Tibial nerve (tissue), 4 donors: ENCODE measurements around the gene MMP19. TPM values are rescaled to one million over a fixed set of nuclear protein-coding genes. Genes with fewer than 3 reads are reported as not detected.

ENCODE experiments used
- DNase-seq, 2 donors: peaks; one replicate each; pipeline ENCODE4 v3.0.0-alpha.2; 2019; ENCODE audit warnings: low spot score in 2 of 2
- H3K27ac ChIP-seq, 4 donors: fragments of 200-600 bp; sonication (generic) in 3 of 4; one replicate each; pipeline ENCODE4 v1.5.1; 2017 to 2019; ENCODE audit warnings: mild to moderate bottlenecking in 1 of 4
- H3K27me3 ChIP-seq, 2 donors: fragments of 200-600 bp; sonication (generic) in 1 of 2; one replicate each; pipeline versions ENCODE4 v1.5.1 to v1.6.0; 2017 to 2019
- H3K36me3 ChIP-seq, 3 donors: fragments of 200-600 bp; sonication (generic); one replicate each; pipeline ENCODE4 v1.5.1; 2018 to 2019
- H3K4me1 ChIP-seq, 4 donors: fragments of 200-600 bp; sonication (generic) in 3 of 4; one replicate each; pipeline ENCODE4 v1.5.1; 2017 to 2019
- H3K4me3 ChIP-seq, 4 donors: fragments of 200-600 bp; sonication (generic) in 3 of 4; one replicate each; pipeline ENCODE4 v1.5.1; 2017 to 2019; ENCODE audit warnings: mild to moderate bottlenecking in 1 of 4, moderate library complexity in 1 of 4
- H3K9me3 ChIP-seq, 4 donors: fragments of 200-600 bp; sonication (generic) in 3 of 4; one replicate each; pipeline ENCODE4 v1.5.1; 2017 to 2019
- CTCF ChIP-seq, 5 experiments: fragments of 200-600 bp in 3 of 5; fragments of 450-650 bp in 2 of 5; sonication (generic) in 3 of 5; IDR thresholded peaks; one replicate each; pipeline ENCODE4 v1.5.1; 2016 to 2019; ENCODE audit warnings: antibody characterized with exemption in 5 of 5, mild to moderate bottlenecking in 3 of 5, moderate library complexity in 2 of 5
- EP300 ChIP-seq, 2 donors: sonication (generic); formaldehyde crosslinking; IDR thresholded peaks; one replicate each; pipeline ENCODE4 v1.6.1; 2017; ENCODE audit warnings: antibody characterized with exemption in 2 of 2, mild to moderate bottlenecking in 1 of 2
- POLR2A ChIP-seq, 2 donors: fragments of 450-650 bp; IDR thresholded peaks; one replicate each; pipeline ENCODE4 v1.6.1; 2017; ENCODE audit warnings: antibody characterized with exemption in 2 of 2, mild to moderate bottlenecking in 2 of 2, moderate library complexity in 2 of 2
- WGBS, 2 donors: methylation state at CpG; one replicate each; pipeline ENCODE4 v1.1.5; 2018; 5-methylcytosine and 5-hydroxymethylcytosine counted together
- total RNA-seq, 4 donors: library from RNA; depleted of rRNA; stranded (reverse); fragments of >200 nt; gene quantifications; one replicate each; pipeline ENCODE4 v1.1.0, GENCODE V29; 2016

Gene MMP19
- total RNA-seq, 4 donors from 2014 or later: 3.1 to 35.1 (median 5.6) TPM

- peaks cover 0 to 62% (median 33%) of the 10 kb centered on the region in 4 donors for H3K4me1 ChIP-seq
- peak overlapping the region; percentile 86 to 99 (median 96) for H3K27ac ChIP-seq
- TF ChIP-seq EP300 (IDR thresholded peaks at IDR 0.05) (peak; percentile 98 to 99), CTCF (IDR thresholded peaks at IDR 0.05) (no peak), POLR2A (IDR thresholded peaks at IDR 0.05) (peak; percentile 52 to 60)
- no peaks in the 10 kb centered on the region for H3K36me3 ChIP-seq
- WGBS, 2 donors: 11 to 12% methylated on average over 6 of the region's 6 CpGs
- peak overlapping the region in 3 of 4 donors; percentile 4 to 27 (median 20) for H3K4me3 ChIP-seq
- H3K27me3 ChIP-seq: no peaks in the 10 kb centered on the region
- DNase-seq: peak; percentile 87 to 94
- H3K9me3 ChIP-seq: no peaks in the 10 kb centered on the region
Measured at GRCh38 chr12:55847603-55848291, 5.0 kb upstream of the MMP19 start.

GRCh38 chr12:55847033-55847432 lies 4.3 kb upstream of the MMP19 start:
- Histone ChIP-seq H3K36me3 (no peaks in the 10 kb centered on the region), H3K4me1 (peaks cover 0 to 65% (median 33%) of the 10 kb centered on the region in 4 donors), H3K27me3 (no peaks in the 10 kb centered on the region), H3K4me3 (peak overlapping the region in 1 of 4 donors; percentile 16), H3K27ac (peak overlapping the region; percentile 86 to 99 (median 96)), H3K9me3 (no peaks in the 10 kb centered on the region)
- TF ChIP-seq POLR2A (IDR thresholded peaks at IDR 0.05): no peak
- TF ChIP-seq EP300 (IDR thresholded peaks at IDR 0.05): peak in 1 of 2 donors; percentile 63
- WGBS, 2 donors: 19 to 26% methylated on average over 3 of the region's 3 CpGs
- DNase-seq: no peak

DNA sequence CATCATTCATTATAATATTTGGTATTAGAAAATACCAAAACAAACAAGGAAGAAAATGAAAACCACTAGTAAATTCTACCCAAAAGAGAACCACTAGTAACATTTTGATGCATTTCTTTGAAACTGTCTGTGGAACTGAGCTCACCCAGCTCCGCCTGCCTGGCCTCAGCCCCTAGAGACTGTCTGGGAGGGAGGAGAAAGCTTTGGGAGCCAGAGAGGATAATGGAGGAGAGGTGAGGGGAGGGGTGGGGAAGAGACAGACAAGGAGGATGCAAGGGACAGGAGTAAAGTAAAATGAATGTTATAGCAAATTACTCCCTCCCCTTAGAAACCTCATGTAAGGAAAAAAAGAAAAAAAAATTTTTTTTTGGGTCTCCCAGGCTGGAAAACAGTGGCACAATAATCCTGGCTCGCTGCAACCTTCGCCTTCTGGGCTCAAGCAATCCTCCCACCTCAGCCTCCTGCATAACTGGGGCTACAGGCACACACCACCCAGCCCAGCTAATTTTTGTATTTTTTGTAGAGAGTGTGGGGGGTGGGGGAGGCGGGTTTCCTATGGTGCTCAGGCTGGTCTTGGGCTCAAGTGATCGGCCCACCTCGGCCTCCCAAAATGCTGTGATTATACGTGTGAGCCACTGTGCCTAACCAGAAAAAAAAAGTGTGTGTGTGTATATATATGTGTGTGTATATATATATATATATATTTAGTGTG lies 3.2 kb upstream of the MMP19 start:
- no peaks in the 10 kb centered on the region for H3K9me3 ChIP-seq
- peak overlapping the region in 3 of 4 donors; percentile 86 to 99 (median 98) for H3K27ac ChIP-seq
- DNase-seq: no peak
- H3K36me3 ChIP-seq: no peaks in the 10 kb centered on the region
- H3K4me1 ChIP-seq: peaks cover 0 to 63% (median 34%) of the 10 kb centered on the region in 4 donors
- TF ChIP-seq EP300 (IDR thresholded peaks at IDR 0.05): no peak
- TF ChIP-seq CTCF (IDR thresholded peaks at IDR 0.05): no peak
- no peak for TF ChIP-seq POLR2A (IDR thresholded peaks at IDR 0.05)
- WGBS, 2 donors: 84 to 87% methylated on average over 7 of the region's 7 CpGs
- no peaks in the 10 kb centered on the region for H3K27me3 ChIP-seq
- no peak overlapping the region for H3K4me3 ChIP-seq

GRCh38 chr12:55845361-55845760 lies 2.6 kb upstream of the MMP19 start:
- 80 to 84% methylated on average over 5 of the region's 5 CpGs for WGBS, 2 donors
- H3K9me3 ChIP-seq: no peaks in the 10 kb centered on the region
- no peak for DNase-seq
- peak overlapping the region in 2 of 4 donors; percentile 98 to 99 for H3K27ac ChIP-seq
- H3K4me3 ChIP-seq: no peak overlapping the region
- no peaks in the 10 kb centered on the region for H3K36me3 ChIP-seq
- no peak for TF ChIP-seq EP300 (IDR thresholded peaks at IDR 0.05)
- no peak for TF ChIP-seq CTCF (IDR thresholded peaks at IDR 0.05)
- TF ChIP-seq POLR2A (IDR thresholded peaks at IDR 0.05): no peak
- H3K4me1 ChIP-seq: peaks cover 0 to 57% (median 31%) of the 10 kb centered on the region in 4 donors
- no peaks in the 10 kb centered on the region for H3K27me3 ChIP-seq

DNA sequence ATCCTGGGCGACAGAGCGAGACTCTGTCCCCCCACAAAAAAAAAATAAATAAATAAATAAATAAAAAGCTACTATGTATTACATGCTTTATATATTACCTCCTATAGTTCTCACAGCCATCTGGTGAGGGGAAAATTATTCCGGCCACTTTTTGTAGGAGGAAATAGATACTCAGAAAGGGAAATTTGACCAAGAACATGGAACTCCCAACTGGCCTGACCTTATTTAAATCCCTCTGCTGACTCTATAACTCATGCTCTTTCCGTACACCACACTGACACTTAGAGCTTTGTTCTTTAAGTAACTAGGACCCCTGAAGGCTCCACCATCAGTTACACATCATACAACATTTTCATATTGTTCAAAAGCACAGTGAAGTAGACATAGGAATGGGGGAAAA lies 2.2 kb upstream of the MMP19 start:
- DNase-seq: no peak
- TF ChIP-seq EP300 (IDR thresholded peaks at IDR 0.05) (no peak), CTCF (IDR thresholded peaks at IDR 0.05) (no peak), POLR2A (IDR thresholded peaks at IDR 0.05) (no peak)
- Histone ChIP-seq H3K4me3 (no peak overlapping the region), H3K27ac (peak overlapping the region in 2 of 4 donors; percentile 98 to 99), H3K27me3 (no peaks in the 10 kb centered on the region), H3K9me3 (no peaks in the 10 kb centered on the region), H3K4me1 (peaks cover 0 to 53% (median 28%) of the 10 kb centered on the region in 4 donors), H3K36me3 (no peaks in the 10 kb centered on the region)
- WGBS, 2 donors: 83 to 85% methylated on average over 4 of the region's 4 CpGs
